Stromal cell of bone marrow (primary cell): ENCODE results near the gene SH2B3.

ENCODE experiments used
- DNase-seq: peaks from one replicate; pipeline ENCODE4 v3.0.0-alpha.2; 2012; ENCODE audit warnings: low read depth

The SH2B3 gene

GRCh38 chr12:111444925-111445725 is 39.4 kb downstream of the SH2B3 start:
- DNase-seq = peak; percentile 21

GRCh38 chr12:111445726-111446581 is 40.2 kb downstream of the SH2B3 start:
- no peak for DNase-seq

GRCh38 chr12:111446631-111447570 is 41.2 kb downstream of the SH2B3 start:
- DNase-seq = no peak

GRCh38 chr12:111447571-111448265 is 42.0 kb downstream of the SH2B3 start:
- DNase-seq = no peak

- DNase-seq = no peak
Measured at GRCh38 chr12:111448266-111448830, 42.6 kb downstream of the SH2B3 start.

GRCh38 chr12:111448846-111449790 is 43.4 kb downstream of the SH2B3 start:
- no peak for DNase-seq

GRCh38 chr12:111450676-111451075 is 45.0 kb downstream of the SH2B3 start:
- no peak for DNase-seq

GRCh38 chr12:111451232-111451631 is 45.5 kb downstream of the SH2B3 start:
- DNase-seq = no peak

GRCh38 chr12:111451649-111452129 is 46.0 kb downstream of the SH2B3 start:
- DNase-seq = no peak

- no peak for DNase-seq
Measured at GRCh38 chr12:111453071-111453989, 47.6 kb downstream of the SH2B3 start.

- no peak for DNase-seq
Measured at GRCh38 chr12:111454311-111454710, 48.6 kb downstream of the SH2B3 start.

- DNase-seq = no peak
Measured at GRCh38 chr12:111454716-111455447, 49.2 kb downstream of the SH2B3 start.

- DNase-seq = peak; percentile 65
Measured at GRCh38 chr12:111455448-111456320, 50.0 kb downstream of the SH2B3 start.

- DNase-seq = no peak
Measured at GRCh38 chr12:111457071-111457470, 51.3 kb downstream of the SH2B3 start.

GRCh38 chr12:111457577-111457976 is 51.9 kb downstream of the SH2B3 start:
- DNase-seq = no peak

GRCh38 chr12:111458546-111459172 is 52.9 kb downstream of the SH2B3 start:
- no peak for DNase-seq
